Measurements from ENCODE around the gene LTBR.

The LTBR gene

DNA sequence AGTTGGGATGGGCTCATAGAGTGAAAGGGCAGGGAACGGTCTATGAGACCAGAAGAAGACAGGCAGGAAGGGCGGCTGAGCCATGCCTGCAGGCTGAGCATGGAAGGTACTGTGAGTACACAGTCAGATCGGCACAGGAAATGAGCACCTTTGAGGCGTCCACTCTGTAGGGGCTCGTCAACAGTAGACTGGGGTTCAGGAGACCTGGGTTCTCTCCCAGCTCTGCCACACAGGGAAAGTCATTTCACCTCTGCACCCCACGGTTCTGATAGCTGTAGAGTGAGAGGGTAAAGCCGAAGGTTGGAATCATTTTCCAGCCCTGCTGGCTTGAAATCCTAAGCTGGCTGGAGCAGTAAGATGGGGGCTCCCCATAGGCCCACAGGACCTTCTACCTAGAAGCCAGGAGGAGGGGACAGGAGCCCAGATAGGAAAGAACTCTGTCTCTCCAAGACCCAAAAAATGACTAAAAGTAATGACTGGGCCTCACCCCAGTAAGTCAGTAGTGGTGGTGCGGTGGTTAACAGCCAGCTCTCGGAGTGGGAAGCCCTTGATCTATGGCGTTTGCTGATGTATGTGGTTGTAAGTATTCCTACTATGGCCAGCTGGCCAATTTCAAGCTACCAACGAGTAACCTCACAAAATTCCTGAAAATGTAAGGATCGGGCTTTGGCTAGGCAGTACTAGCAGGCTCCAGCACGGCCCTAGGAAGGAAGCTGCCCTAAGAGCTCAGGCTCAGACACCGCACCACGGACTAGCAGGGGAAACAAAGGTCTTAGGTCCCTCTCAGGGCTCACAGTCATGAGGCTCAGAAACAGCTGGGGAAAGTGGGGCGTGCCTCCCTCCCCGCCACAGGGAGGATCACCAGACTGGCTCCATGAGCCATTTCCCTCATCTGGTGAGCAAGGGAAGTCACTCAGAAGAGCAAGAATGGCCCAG is 50.5 kb downstream of the LTBR start:
- no peaks in the 10 kb centered on the region for H3K27me3 Mint-ChIP-seq
- peak; percentile 60 for DNase-seq
- H3K4me3 Mint-ChIP-seq = peak overlapping the region; percentile 53
- peaks cover 78% of the 10 kb centered on the region for H3K4me1 Mint-ChIP-seq (ENCODE audit: low read depth)
- H3K27ac Mint-ChIP-seq = peak overlapping the region; percentile 92
- no peaks in the 10 kb centered on the region for H3K9me3 Mint-ChIP-seq
- H3K36me3 Mint-ChIP-seq (ENCODE audit: low read depth) = no peaks in the 10 kb centered on the region

GRCh38 chr12:6435961-6436715 is 52.2 kb downstream of the LTBR start:
- H3K27me3 Mint-ChIP-seq = no peaks in the 10 kb centered on the region
- peak overlapping the region; percentile 48 for H3K27ac Mint-ChIP-seq
- peak; percentile 27 for DNase-seq
- H3K9me3 Mint-ChIP-seq = no peaks in the 10 kb centered on the region
- H3K36me3 Mint-ChIP-seq (ENCODE audit: low read depth) = no peaks in the 10 kb centered on the region
- H3K4me3 Mint-ChIP-seq = no peak overlapping the region
- H3K4me1 Mint-ChIP-seq (ENCODE audit: low read depth) = peaks cover 70% of the 10 kb centered on the region

DNA sequence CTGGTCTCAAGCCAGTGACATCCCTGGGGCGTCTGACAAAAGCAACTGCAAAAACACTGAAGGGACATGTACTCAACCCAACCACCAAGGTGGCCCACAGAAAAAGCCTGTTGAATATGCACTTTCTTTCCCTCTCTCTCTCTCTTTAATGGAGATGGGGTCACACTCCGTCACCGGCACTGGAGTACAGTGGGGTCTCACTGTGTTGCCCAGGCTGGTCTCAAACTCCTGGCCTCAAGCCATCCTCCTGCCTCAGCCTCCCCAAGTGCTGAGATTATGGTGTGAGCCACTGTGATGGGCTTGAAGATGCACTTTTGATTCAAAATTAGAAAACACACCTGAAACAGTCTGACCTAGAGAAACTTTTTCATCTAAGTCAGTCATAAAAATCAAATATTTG is 53.6 kb downstream of the LTBR start:
- H3K27ac Mint-ChIP-seq = peak overlapping the region; percentile 63
- no peaks in the 10 kb centered on the region for H3K27me3 Mint-ChIP-seq
- peaks cover 76% of the 10 kb centered on the region for H3K4me1 Mint-ChIP-seq (ENCODE audit: low read depth)

DNA sequence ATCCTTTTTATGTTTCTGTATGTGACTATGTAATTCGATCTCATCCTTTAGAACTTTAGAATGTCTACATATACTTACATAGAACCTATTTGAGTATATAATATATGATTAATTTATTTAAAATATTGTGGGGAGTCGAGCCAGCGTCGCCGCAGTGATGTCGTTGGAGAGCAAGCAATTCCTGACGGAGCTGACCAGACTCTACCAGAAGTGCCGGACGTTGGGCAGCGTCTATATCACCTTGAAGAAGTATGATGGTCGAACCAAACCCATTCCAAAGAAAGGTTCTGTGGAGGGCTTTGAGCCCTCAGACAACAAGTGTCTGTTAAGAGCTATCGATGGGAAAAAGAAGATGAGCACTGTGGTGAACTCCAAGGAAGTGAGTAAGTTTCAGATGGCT is 54.4 kb downstream of the LTBR start:
- peaks cover 1% of the 10 kb centered on the region for H3K36me3 Mint-ChIP-seq (ENCODE audit: low read depth)
- DNase-seq = peak; percentile 16
- H3K4me1 Mint-ChIP-seq (ENCODE audit: low read depth) = peaks cover 78% of the 10 kb centered on the region
- no peaks in the 10 kb centered on the region for H3K9me3 Mint-ChIP-seq
- no peak overlapping the region for H3K4me3 Mint-ChIP-seq
- H3K27ac Mint-ChIP-seq = peak overlapping the region; percentile 36
- H3K27me3 Mint-ChIP-seq = no peaks in the 10 kb centered on the region

More for the DNA sequence above, 53.6 kb downstream of the LTBR start:
- DNase-seq = peak; percentile 12
- no peaks in the 10 kb centered on the region for H3K9me3 Mint-ChIP-seq
- H3K36me3 Mint-ChIP-seq (ENCODE audit: low read depth) = no peaks in the 10 kb centered on the region
- no peak overlapping the region for H3K4me3 Mint-ChIP-seq

DNA sequence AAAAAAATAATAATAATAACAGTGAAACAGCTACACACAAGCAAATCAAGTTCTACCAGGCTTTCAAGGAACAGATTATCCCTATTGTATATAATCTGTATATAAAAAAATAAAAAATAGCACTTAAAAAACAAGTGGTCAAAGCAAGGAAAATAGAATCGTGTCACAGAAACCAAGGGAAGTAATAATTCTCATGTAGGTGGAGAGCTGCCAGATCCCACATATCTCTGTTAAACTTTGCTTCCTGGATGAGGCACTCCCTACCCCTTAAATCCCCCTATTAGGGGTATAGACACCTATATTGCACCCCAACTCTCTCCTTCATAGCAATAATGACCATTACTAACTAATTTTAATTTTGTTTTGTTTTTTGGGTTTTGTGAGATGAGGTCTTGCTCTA is 56.4 kb downstream of the LTBR start:
- H3K27ac Mint-ChIP-seq = no peak overlapping the region
- peaks cover 14% of the 10 kb centered on the region for H3K36me3 Mint-ChIP-seq (ENCODE audit: low read depth)
- no peaks in the 10 kb centered on the region for H3K27me3 Mint-ChIP-seq
- peaks cover 81% of the 10 kb centered on the region for H3K4me1 Mint-ChIP-seq (ENCODE audit: low read depth)
- H3K4me3 Mint-ChIP-seq = no peak overlapping the region
- DNase-seq = no peak
- H3K9me3 Mint-ChIP-seq = no peaks in the 10 kb centered on the region
